ENCODE measurements around the gene CCDC141.

The CCDC141 gene

GRCh38 chr2:178882666-178883440 lies 167.1 kb downstream of the CCDC141 start:
- DNase-seq (ENCODE audit: low read depth), result peak; percentile 45
- H3K4me3 ChIP-seq (ENCODE audit: low read depth, low read length), result no peak overlapping the region
- in situ Hi-C loops (cut with HindIII; ENCODE audit: low sequenced_read_pairs), result no loop called here
- TF ChIP-seq, protein P1, sequence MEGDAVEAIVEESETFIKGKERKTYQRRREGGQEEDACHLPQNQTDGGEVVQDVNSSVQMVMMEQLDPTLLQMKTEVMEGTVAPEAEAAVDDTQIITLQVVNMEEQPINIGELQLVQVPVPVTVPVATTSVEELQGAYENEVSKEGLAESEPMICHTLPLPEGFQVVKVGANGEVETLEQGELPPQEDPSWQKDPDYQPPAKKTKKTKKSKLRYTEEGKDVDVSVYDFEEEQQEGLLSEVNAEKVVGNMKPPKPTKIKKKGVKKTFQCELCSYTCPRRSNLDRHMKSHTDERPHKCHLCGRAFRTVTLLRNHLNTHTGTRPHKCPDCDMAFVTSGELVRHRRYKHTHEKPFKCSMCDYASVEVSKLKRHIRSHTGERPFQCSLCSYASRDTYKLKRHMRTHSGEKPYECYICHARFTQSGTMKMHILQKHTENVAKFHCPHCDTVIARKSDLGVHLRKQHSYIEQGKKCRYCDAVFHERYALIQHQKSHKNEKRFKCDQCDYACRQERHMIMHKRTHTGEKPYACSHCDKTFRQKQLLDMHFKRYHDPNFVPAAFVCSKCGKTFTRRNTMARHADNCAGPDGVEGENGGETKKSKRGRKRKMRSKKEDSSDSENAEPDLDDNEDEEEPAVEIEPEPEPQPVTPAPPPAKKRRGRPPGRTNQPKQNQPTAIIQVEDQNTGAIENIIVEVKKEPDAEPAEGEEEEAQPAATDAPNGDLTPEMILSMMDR (IDR thresholded peaks at IDR 0.05; ENCODE audit: low read depth, low read length, missing control alignments), result no peak

- H3K4me3 ChIP-seq (ENCODE audit: low read depth, low read length), result no peak overlapping the region
- no peak for DNase-seq (ENCODE audit: low read depth)
- in situ Hi-C loops (cut with HindIII; ENCODE audit: low sequenced_read_pairs), result no loop called here
- TF ChIP-seq, protein P1 (IDR thresholded peaks at IDR 0.05; ENCODE audit: low read depth, low read length, missing control alignments), result no peak
These were observed 168.9 kb downstream of the CCDC141 start for GRCh38 chr2:178881075-178881474.

- TF ChIP-seq, protein P1 (IDR thresholded peaks at IDR 0.05; ENCODE audit: low read depth, low read length, missing control alignments), result no peak
- in situ Hi-C loops (cut with HindIII; ENCODE audit: low sequenced_read_pairs), result no loop called here
- no peak for DNase-seq (ENCODE audit: low read depth)
- no peak overlapping the region for H3K4me3 ChIP-seq (ENCODE audit: low read depth, low read length)
These were observed 169.7 kb downstream of the CCDC141 start for GRCh38 chr2:178880257-178880656.

DNA sequence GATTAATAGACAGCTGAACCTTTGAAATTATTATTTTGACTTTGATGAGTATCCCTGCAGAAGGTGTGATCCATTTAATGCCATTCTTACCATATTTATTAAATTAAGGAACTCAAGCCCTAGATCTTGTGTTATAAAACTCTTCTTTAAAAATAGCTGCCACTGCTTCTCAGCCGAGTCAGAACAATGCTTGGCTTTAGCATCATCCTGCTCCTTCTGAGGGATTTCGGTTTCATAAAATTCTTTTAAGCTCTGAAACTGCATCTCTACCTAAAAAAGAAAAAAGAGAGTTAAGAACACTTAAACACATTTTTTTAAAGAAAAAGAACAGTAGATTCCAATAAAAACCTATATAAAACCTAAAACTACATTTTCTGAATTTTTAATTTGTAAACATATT lies 172.1 kb downstream of the CCDC141 start:
- in situ Hi-C loops (cut with HindIII; ENCODE audit: low sequenced_read_pairs), result no loop called here
- no peak overlapping the region for H3K4me3 ChIP-seq (ENCODE audit: low read depth, low read length)
- TF ChIP-seq, protein P1 (IDR thresholded peaks at IDR 0.05; ENCODE audit: low read depth, low read length, missing control alignments), result no peak
- DNase-seq (ENCODE audit: low read depth), result no peak

GRCh38 chr2:178874529-178875240 lies 175.3 kb downstream of the CCDC141 start:
- H3K4me3 ChIP-seq (ENCODE audit: low read depth, low read length), result no peak overlapping the region
- DNase-seq (ENCODE audit: low read depth), result no peak
- TF ChIP-seq, protein P1 (IDR thresholded peaks at IDR 0.05; ENCODE audit: low read depth, low read length, missing control alignments), result no peak
- in situ Hi-C loops (cut with HindIII; ENCODE audit: low sequenced_read_pairs), result no loop called here

DNA sequence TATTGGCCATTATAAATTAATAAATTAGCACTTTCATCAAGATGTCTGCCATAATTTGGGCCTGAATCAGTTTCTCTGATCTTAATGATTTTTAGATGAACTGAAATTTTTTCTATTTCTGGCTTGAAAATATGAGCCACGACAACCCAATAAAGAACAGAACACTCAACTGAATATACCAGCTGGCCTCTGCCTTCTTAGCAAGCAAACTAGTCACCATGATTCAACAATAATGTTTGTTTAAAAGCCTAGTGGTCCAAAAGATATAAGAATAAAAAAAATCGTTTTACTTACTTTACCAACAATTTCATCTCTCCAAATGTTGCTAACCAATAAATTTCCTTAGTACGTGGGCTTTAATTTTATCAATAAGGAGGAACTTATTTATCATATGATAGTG lies 176.0 kb downstream of the CCDC141 start:
- TF ChIP-seq, protein P1 (IDR thresholded peaks at IDR 0.05; ENCODE audit: low read depth, low read length, missing control alignments), result no peak
- no peak for DNase-seq (ENCODE audit: low read depth)
- H3K4me3 ChIP-seq (ENCODE audit: low read depth, low read length), result no peak overlapping the region
- in situ Hi-C loops (cut with HindIII; ENCODE audit: low sequenced_read_pairs), result no loop called here
